Nephron progenitor cell (in vitro differentiated cells): Measurements from ENCODE around the gene PITPNC1.
"Not testable (repeated sequence)": the region's sequence is repeated elsewhere in the genome, so short reads cannot be mapped to it uniquely, and the experiment has no call there.

ENCODE experiments used
- DNase-seq: peaks from one replicate; pipeline ENCODE4 v3.0.0; 2021
- H3K27ac Mint-ChIP-seq: 2 replicates; pipeline ENCODE4 v1.8.0; 2021; ENCODE audit warnings: mild to moderate bottlenecking, moderate library complexity, mixed read lengths
- H3K27me3 Mint-ChIP-seq: 2 replicates; pipeline ENCODE4 v1.8.0; 2021; ENCODE audit warnings: mild to moderate bottlenecking, low read depth, mixed read lengths; ENCODE audit not compliant: poor library complexity
- H3K36me3 Mint-ChIP-seq: 2 replicates; pipeline ENCODE4 v1.8.0; 2021; ENCODE audit warnings: low read depth, mixed read lengths
- H3K4me1 Mint-ChIP-seq: 2 replicates; pipeline ENCODE4 v1.8.0; 2021; ENCODE audit warnings: mixed read lengths
- H3K4me3 Mint-ChIP-seq: 2 replicates; pipeline ENCODE4 v1.8.0; 2021; ENCODE audit warnings: mild to moderate bottlenecking, moderate library complexity, mixed read lengths
- H3K9me3 Mint-ChIP-seq: 2 replicates; pipeline ENCODE4 v1.8.0; 2021; ENCODE audit warnings: mild to moderate bottlenecking, moderate library complexity, mixed read lengths
- CTCF ChIP-seq: fragments of 200-600 bp; sonication (generic); IDR thresholded peaks from 2 replicates; pipeline ENCODE4 v1.5.0; 2021; ENCODE audit warnings: antibody characterized with exemption

The PITPNC1 gene

GRCh38 chr17:67493812-67494211 lies 116.7 kb downstream of the PITPNC1 start:
- H3K27me3 Mint-ChIP-seq, result peaks cover 4% of the 10 kb centered on the region
- no peak overlapping the region for H3K27ac Mint-ChIP-seq
- H3K9me3 Mint-ChIP-seq, result peaks cover 5% of the 10 kb centered on the region
- no peak for DNase-seq
- no peak for TF ChIP-seq CTCF
- peaks cover 34% of the 10 kb centered on the region for H3K4me1 Mint-ChIP-seq
- H3K4me3 Mint-ChIP-seq, result no peak overlapping the region
- no peaks in the 10 kb centered on the region for H3K36me3 Mint-ChIP-seq

GRCh38 chr17:67495534-67495933 lies 118.5 kb downstream of the PITPNC1 start:
- H3K27ac Mint-ChIP-seq, H3K27me3 Mint-ChIP-seq, DNase-seq, H3K4me3 Mint-ChIP-seq, H3K36me3 Mint-ChIP-seq, H3K9me3 Mint-ChIP-seq: not testable (repeated sequence)
- peaks cover 26% of the 10 kb centered on the region for H3K4me1 Mint-ChIP-seq

- H3K4me1 Mint-ChIP-seq, result peaks cover 20% of the 10 kb centered on the region
- DNase-seq, result no peak
- no peak for TF ChIP-seq CTCF
- H3K9me3 Mint-ChIP-seq, result peaks cover 5% of the 10 kb centered on the region
- peaks cover 4% of the 10 kb centered on the region for H3K27me3 Mint-ChIP-seq
- no peaks in the 10 kb centered on the region for H3K36me3 Mint-ChIP-seq
- H3K4me3 Mint-ChIP-seq, result no peak overlapping the region
- no peak overlapping the region for H3K27ac Mint-ChIP-seq
Measured at GRCh38 chr17:67496286-67496685, 119.2 kb downstream of the PITPNC1 start.

GRCh38 chr17:67499685-67500084 lies 122.6 kb downstream of the PITPNC1 start:
- Mint-ChIP-seq H3K4me3 (no peak overlapping the region), H3K36me3 (no peaks in the 10 kb centered on the region), H3K27ac (no peak overlapping the region), H3K4me1 (peaks cover under 1% of the 10 kb centered on the region), H3K27me3 (peaks cover 8% of the 10 kb centered on the region), H3K9me3 (peaks cover 5% of the 10 kb centered on the region)
- no peak for DNase-seq
- no peak for TF ChIP-seq CTCF

GRCh38 chr17:67500261-67500660 lies 123.2 kb downstream of the PITPNC1 start:
- no peaks in the 10 kb centered on the region for H3K36me3 Mint-ChIP-seq
- H3K4me1 Mint-ChIP-seq, result peaks cover 6% of the 10 kb centered on the region
- peaks cover 8% of the 10 kb centered on the region for H3K27me3 Mint-ChIP-seq
- H3K27ac Mint-ChIP-seq, result no peak overlapping the region
- no peak for DNase-seq
- H3K9me3 Mint-ChIP-seq, result peaks cover 4% of the 10 kb centered on the region
- no peak overlapping the region for H3K4me3 Mint-ChIP-seq
- no peak for TF ChIP-seq CTCF

- Mint-ChIP-seq H3K27ac (no peak overlapping the region), H3K27me3 (peaks cover 8% of the 10 kb centered on the region), H3K4me1 (peaks cover 6% of the 10 kb centered on the region), H3K4me3 (no peak overlapping the region), H3K9me3 (no peaks in the 10 kb centered on the region), H3K36me3 (no peaks in the 10 kb centered on the region)
- TF ChIP-seq CTCF, result no peak
- no peak for DNase-seq
Measured at GRCh38 chr17:67500677-67501300, 123.7 kb downstream of the PITPNC1 start.
